Endothelial cell (in vitro differentiated cells): ENCODE results near the gene PLEKHG3. TPM values are rescaled to one million over a fixed set of nuclear protein-coding genes. Genes with fewer than 3 reads are reported as not detected.

Experiments used
- DNase-seq: peaks from one replicate; pipeline ENCODE4 v3.0.0; 2021; ENCODE audit warnings: low spot score
- H3K27ac Mint-ChIP-seq: one replicate; pipeline ENCODE4 v1.8.0; 2021; ENCODE audit warnings: mixed read lengths, inconsistent platforms; ENCODE audit not compliant: unreplicated experiment
- H3K27me3 Mint-ChIP-seq: one replicate; pipeline ENCODE4 v1.8.0; 2021; ENCODE audit warnings: mild to moderate bottlenecking, moderate library complexity, mixed read lengths, inconsistent platforms; ENCODE audit not compliant: unreplicated experiment
- H3K36me3 Mint-ChIP-seq: one replicate; pipeline ENCODE4 v1.8.0; 2021; ENCODE audit warnings: mild to moderate bottlenecking, low read depth, mixed read lengths, inconsistent platforms; ENCODE audit not compliant: unreplicated experiment
- H3K4me1 Mint-ChIP-seq: one replicate; pipeline ENCODE4 v1.8.0; 2021; ENCODE audit warnings: mild to moderate bottlenecking, mixed read lengths, inconsistent platforms; ENCODE audit not compliant: unreplicated experiment
- H3K4me3 Mint-ChIP-seq: one replicate; pipeline ENCODE4 v1.8.0; 2021; ENCODE audit warnings: mild to moderate bottlenecking, mixed read lengths, inconsistent platforms; ENCODE audit not compliant: unreplicated experiment
- H3K9me3 Mint-ChIP-seq: one replicate; pipeline ENCODE4 v1.8.0; 2021; ENCODE audit warnings: mixed read lengths, inconsistent platforms; ENCODE audit not compliant: unreplicated experiment
- CTCF ChIP-seq: fragments of 200-600 bp; sonication (generic); IDR thresholded peaks from one replicate; pipeline ENCODE4 v1.5.0; 2021; ENCODE audit warnings: antibody characterized with exemption; ENCODE audit not compliant: unreplicated experiment
- total RNA-seq: library from RNA; stranded (reverse); fragmentation: NEBNext Ultra II Directional; extraction: Animal tissue kit (Norgen Biotek cat#: 25700); gene quantifications from one replicate; pipeline ENCODE4 v1.2.1, GENCODE V29; 2021; ENCODE audit not compliant: unreplicated experiment

PLEKHG3 gene
- total RNA-seq, 1 donor from 2014 or later, result 31.4 TPM

- H3K4me3 Mint-ChIP-seq, result no peak overlapping the region
- no peaks in the 10 kb centered on the region for H3K36me3 Mint-ChIP-seq
- H3K27ac Mint-ChIP-seq, result no peak overlapping the region
- H3K9me3 Mint-ChIP-seq, result no peaks in the 10 kb centered on the region
- DNase-seq, result no peak
- H3K4me1 Mint-ChIP-seq, result no peaks in the 10 kb centered on the region
- peaks cover 3% of the 10 kb centered on the region for H3K27me3 Mint-ChIP-seq
- TF ChIP-seq CTCF, result no peak
These were observed 49.8 kb downstream of the PLEKHG3 start for GRCh38 chr14:64753999-64754398.

- no peak for DNase-seq
- H3K4me3 Mint-ChIP-seq, result no peak overlapping the region
- H3K9me3 Mint-ChIP-seq, result no peaks in the 10 kb centered on the region
- H3K27me3 Mint-ChIP-seq, result peaks cover 3% of the 10 kb centered on the region
- H3K36me3 Mint-ChIP-seq, result no peaks in the 10 kb centered on the region
- H3K27ac Mint-ChIP-seq, result no peak overlapping the region
- TF ChIP-seq CTCF, result no peak
- no peaks in the 10 kb centered on the region for H3K4me1 Mint-ChIP-seq
These were observed 50.5 kb downstream of the PLEKHG3 start for GRCh38 chr14:64754685-64755084.

- Mint-ChIP-seq H3K36me3 (no peaks in the 10 kb centered on the region), H3K27me3 (peaks cover 7% of the 10 kb centered on the region), H3K27ac (no peak overlapping the region), H3K4me1 (no peaks in the 10 kb centered on the region), H3K9me3 (no peaks in the 10 kb centered on the region), H3K4me3 (no peak overlapping the region)
- no peak for DNase-seq
- TF ChIP-seq CTCF, result no peak
These were observed 51.6 kb downstream of the PLEKHG3 start for GRCh38 chr14:64755781-64756221.

GRCh38 chr14:64756712-64757111, 52.5 kb downstream of the PLEKHG3 start:
- Mint-ChIP-seq H3K9me3 (no peaks in the 10 kb centered on the region), H3K27me3 (peaks cover 11% of the 10 kb centered on the region), H3K36me3 (no peaks in the 10 kb centered on the region), H3K4me3 (no peak overlapping the region), H3K27ac (no peak overlapping the region), H3K4me1 (peaks cover under 1% of the 10 kb centered on the region)
- no peak for TF ChIP-seq CTCF
- DNase-seq, result no peak

- no peak for TF ChIP-seq CTCF
- no peak for DNase-seq
- H3K27ac Mint-ChIP-seq, result no peak overlapping the region
- peaks cover 11% of the 10 kb centered on the region for H3K27me3 Mint-ChIP-seq
- peaks cover 4% of the 10 kb centered on the region for H3K4me1 Mint-ChIP-seq
- H3K9me3 Mint-ChIP-seq, result no peaks in the 10 kb centered on the region
- no peak overlapping the region for H3K4me3 Mint-ChIP-seq
- no peaks in the 10 kb centered on the region for H3K36me3 Mint-ChIP-seq
These were observed 53.4 kb downstream of the PLEKHG3 start for GRCh38 chr14:64757601-64758000.
